Measurements from ENCODE around the gene SAMD4B.
"Not testable (repeated sequence)": the region's sequence is repeated elsewhere in the genome, so short reads cannot be mapped to it uniquely, and the experiment has no call there.

The SAMD4B gene

DNA sequence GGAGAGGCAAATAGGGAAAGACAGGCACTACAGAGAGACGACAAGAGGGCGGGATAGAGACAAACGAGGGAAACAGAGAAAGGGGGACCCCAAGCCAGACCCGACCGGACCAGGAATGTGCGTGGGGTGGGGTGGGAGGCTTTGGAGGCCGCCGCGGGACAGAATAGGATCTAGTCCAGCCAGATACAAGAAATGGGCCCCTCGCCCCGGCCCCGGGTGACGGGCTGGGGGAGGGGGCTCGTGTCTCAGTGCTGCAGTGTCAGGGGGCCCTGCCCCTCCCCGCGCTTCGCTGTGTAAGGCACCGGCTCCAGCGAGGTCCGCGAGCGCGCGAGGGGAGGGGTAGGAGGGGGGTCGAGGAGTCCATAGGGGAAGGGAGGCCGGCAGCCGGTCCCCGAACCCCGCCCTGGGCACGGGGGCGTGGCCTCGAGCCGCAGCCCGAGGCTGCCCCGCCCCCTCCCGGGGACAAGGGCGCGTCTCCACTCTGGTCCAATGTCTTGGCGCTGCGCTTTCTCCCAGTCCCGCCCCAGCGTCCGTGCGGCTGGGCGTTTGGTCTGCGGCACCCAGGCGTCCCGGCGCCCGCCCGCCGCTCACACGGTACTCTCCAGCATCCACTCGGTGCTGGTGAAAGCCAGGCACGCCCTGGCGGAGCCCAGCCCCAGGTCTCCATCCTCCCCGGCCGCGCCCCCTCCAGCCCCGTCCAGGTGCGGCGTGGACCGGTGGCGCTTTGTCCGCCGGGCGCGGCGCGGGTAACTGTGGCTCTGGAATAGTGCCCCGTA is 35.0 kb upstream of the SAMD4B start:
- no peaks in the 10 kb centered on the region for H3K36me3 ChIP-seq (ENCODE audit: low read depth)
- no peak overlapping the region for H3K27ac ChIP-seq (ENCODE audit: poor library complexity, severe bottlenecking)
- H3K4me1 ChIP-seq (ENCODE audit: insufficient read depth, poor library complexity, severe bottlenecking), result no peaks in the 10 kb centered on the region
- DNase-seq (ENCODE audit: low spot score) (no peak), ATAC-seq (ENCODE audit: low read depth) (peak; percentile 57)
- H3K27me3 ChIP-seq (ENCODE audit: insufficient read depth, poor library complexity, severe bottlenecking), result peaks cover 19% of the 10 kb centered on the region
- H3K4me3 ChIP-seq (ENCODE audit: severe bottlenecking), result peak overlapping the region; percentile 21
- TF ChIP-seq, protein P1, sequence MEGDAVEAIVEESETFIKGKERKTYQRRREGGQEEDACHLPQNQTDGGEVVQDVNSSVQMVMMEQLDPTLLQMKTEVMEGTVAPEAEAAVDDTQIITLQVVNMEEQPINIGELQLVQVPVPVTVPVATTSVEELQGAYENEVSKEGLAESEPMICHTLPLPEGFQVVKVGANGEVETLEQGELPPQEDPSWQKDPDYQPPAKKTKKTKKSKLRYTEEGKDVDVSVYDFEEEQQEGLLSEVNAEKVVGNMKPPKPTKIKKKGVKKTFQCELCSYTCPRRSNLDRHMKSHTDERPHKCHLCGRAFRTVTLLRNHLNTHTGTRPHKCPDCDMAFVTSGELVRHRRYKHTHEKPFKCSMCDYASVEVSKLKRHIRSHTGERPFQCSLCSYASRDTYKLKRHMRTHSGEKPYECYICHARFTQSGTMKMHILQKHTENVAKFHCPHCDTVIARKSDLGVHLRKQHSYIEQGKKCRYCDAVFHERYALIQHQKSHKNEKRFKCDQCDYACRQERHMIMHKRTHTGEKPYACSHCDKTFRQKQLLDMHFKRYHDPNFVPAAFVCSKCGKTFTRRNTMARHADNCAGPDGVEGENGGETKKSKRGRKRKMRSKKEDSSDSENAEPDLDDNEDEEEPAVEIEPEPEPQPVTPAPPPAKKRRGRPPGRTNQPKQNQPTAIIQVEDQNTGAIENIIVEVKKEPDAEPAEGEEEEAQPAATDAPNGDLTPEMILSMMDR (IDR thresholded peaks at IDR 0.05; ENCODE audit: poor library complexity, severe bottlenecking), result no peak
- H3K9me3 ChIP-seq (ENCODE audit: severe bottlenecking), result no peaks in the 10 kb centered on the region

DNA sequence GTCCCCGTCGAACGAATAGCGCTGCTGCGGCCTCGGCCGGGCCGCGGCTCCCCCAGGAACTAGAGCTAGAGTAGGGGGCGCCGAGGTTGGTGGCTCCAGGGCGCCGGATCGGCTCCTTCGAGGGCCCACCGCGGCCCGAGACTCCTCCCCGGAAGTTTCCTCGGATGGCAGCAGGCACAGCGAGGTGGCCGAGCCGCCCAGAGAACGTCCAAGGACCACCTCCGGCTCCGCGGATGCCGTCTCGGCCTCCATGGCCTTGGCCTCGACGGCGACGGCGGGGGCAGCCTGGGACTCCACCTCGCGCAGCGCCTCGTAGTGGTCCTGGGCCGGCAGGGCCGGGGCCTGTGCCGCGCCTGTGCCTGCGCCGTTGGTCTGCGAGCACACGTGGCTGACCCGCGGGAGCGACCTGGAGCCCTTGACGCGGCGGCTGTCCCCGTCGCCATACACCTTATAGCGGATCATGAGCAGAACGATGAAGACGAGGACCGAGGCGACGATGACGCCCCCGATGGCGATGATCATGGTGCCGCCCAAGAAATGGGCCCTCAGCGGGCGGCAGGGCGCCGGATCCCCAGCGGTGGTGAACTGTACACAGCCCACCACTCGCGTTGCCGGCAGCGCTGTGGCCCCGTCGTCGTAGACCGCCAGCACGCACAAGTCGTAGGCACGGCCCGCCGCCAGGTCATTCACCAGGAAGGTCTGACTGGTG is 34.2 kb upstream of the SAMD4B start:
- H3K27ac ChIP-seq (ENCODE audit: poor library complexity, severe bottlenecking), result no peak overlapping the region
- H3K4me3 ChIP-seq (ENCODE audit: severe bottlenecking), result peak overlapping the region; percentile 21
- ATAC-seq (ENCODE audit: low read depth) (no peak), DNase-seq (ENCODE audit: low spot score) (no peak)
- peaks cover 19% of the 10 kb centered on the region for H3K27me3 ChIP-seq (ENCODE audit: insufficient read depth, poor library complexity, severe bottlenecking)
- no peaks in the 10 kb centered on the region for H3K9me3 ChIP-seq (ENCODE audit: severe bottlenecking)
- H3K36me3 ChIP-seq (ENCODE audit: low read depth), result no peaks in the 10 kb centered on the region; the same call in 1 of the 2 replicates
- TF ChIP-seq, protein P1 (IDR thresholded peaks at IDR 0.05; ENCODE audit: poor library complexity, severe bottlenecking), result no peak
- no peaks in the 10 kb centered on the region for H3K4me1 ChIP-seq (ENCODE audit: insufficient read depth, poor library complexity, severe bottlenecking)

DNA sequence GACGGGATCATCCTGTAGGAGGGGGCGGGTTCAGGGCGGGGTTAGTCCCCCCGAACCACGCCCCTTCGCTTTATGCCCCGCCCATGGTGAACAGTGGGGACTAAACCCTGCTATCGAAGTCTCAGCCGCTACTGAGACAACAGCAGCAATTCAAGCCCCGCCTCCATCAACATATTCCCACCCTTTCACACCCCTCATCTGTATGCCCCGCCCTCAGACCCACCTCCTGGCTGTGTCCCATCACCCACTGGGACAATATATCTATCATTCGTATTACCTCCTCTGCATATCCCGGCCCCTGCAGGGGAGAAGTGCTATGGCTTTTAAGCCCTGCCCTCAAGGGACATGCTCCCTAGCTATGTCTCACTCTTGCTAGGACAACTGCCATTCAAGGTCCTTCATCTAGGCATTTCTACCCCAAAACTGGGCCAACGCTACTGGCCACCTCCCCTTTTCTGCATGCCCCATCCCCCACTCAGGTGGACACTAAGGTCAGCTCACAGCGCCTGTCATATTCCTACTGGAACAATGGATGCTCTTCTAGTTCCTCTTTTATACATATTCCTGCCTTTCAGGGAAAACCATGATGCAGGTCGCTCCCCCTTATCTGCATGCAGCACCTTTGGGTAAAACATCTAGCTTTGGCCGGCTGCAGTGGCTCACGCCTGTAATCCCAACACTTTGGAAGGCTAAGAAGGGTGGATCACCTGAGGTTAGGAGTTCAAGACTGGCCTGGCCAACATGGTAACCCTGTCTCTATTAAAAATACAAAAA is 33.5 kb upstream of the SAMD4B start:
- Histone ChIP-seq H3K27ac (ENCODE audit: poor library complexity, severe bottlenecking) (no peak overlapping the region), H3K27me3 (ENCODE audit: insufficient read depth, poor library complexity, severe bottlenecking) (peaks cover 19% of the 10 kb centered on the region), H3K4me1 (ENCODE audit: insufficient read depth, poor library complexity, severe bottlenecking) (no peaks in the 10 kb centered on the region), H3K9me3 (ENCODE audit: severe bottlenecking) (no peaks in the 10 kb centered on the region), H3K36me3 (ENCODE audit: low read depth) (no peaks in the 10 kb centered on the region; the same call in 1 of the 2 replicates), H3K4me3 (ENCODE audit: severe bottlenecking) (no peak overlapping the region)
- DNase-seq (ENCODE audit: low spot score), result no peak
- ATAC-seq (ENCODE audit: low read depth), result peak; percentile 44; the same call in 1 of the 3 replicates
- TF ChIP-seq, protein P1 (IDR thresholded peaks at IDR 0.05; ENCODE audit: poor library complexity, severe bottlenecking), result no peak

- not testable (repeated sequence) for H3K4me1 ChIP-seq (ENCODE audit: insufficient read depth, poor library complexity, severe bottlenecking); H3K36me3 ChIP-seq (ENCODE audit: low read depth); H3K4me3 ChIP-seq (ENCODE audit: severe bottlenecking); ATAC-seq (ENCODE audit: low read depth); H3K9me3 ChIP-seq (ENCODE audit: severe bottlenecking); H3K27ac ChIP-seq (ENCODE audit: poor library complexity, severe bottlenecking); DNase-seq (ENCODE audit: low spot score)
- H3K27me3 ChIP-seq (ENCODE audit: insufficient read depth, poor library complexity, severe bottlenecking), result peaks cover 19% of the 10 kb centered on the region
Observed at GRCh38 chr19:39309305-39309670, 32.9 kb upstream of the SAMD4B start.

GRCh38 chr19:39310558-39311311 is 31.5 kb upstream of the SAMD4B start:
- TF ChIP-seq, protein P1 (IDR thresholded peaks at IDR 0.05; ENCODE audit: poor library complexity, severe bottlenecking), result no peak
- Histone ChIP-seq H3K4me3 (ENCODE audit: severe bottlenecking) (no peak overlapping the region), H3K36me3 (ENCODE audit: low read depth) (no peaks in the 10 kb centered on the region; the same call in 1 of the 2 replicates), H3K27ac (ENCODE audit: poor library complexity, severe bottlenecking) (no peak overlapping the region), H3K27me3 (ENCODE audit: insufficient read depth, poor library complexity, severe bottlenecking) (peaks cover 19% of the 10 kb centered on the region), H3K4me1 (ENCODE audit: insufficient read depth, poor library complexity, severe bottlenecking) (no peaks in the 10 kb centered on the region), H3K9me3 (ENCODE audit: severe bottlenecking) (no peaks in the 10 kb centered on the region)
- ATAC-seq (ENCODE audit: low read depth) (no peak), DNase-seq (ENCODE audit: low spot score) (no peak)
